ENCODE data around the gene SNRNP25.
"Not testable (repeated sequence)": the region's sequence is repeated elsewhere in the genome, so short reads cannot be mapped to it uniquely, and the experiment has no call there.

SNRNP25 gene

DNA sequence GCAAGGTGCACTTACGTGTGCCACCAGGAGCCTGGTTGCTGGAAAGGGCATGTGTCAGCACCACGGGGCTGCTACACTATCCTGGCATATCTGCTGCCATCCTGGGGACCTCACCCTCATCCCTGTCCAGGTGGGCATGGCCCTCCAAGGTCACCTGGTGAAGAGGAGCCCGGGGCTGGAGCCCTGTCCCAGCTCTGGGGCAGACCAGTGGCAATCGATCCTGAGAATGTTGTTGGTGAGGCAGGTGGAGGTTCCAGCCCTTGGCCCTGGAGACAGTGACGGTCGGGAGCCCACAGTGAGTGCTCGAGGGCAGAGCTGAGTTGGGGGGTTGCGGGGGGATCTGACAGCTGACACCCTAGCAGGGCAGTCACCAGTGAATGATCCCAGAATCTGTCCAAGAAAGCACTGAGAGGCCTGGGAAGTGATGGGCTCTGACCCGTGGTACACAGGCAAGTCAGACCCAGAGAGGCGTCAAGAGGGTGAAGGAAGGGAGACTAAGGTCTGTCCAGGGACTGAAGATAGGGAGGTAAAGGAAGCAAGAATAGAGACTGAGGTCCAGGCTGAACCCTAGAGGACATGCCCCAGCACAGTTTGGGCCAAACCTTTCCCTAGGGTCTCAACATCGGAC, 17.8 kb upstream of the SNRNP25 start:
- Mint-ChIP-seq H3K27me3 (no peaks in the 10 kb centered on the region), H3K36me3 (peaks cover 2% of the 10 kb centered on the region), H3K27ac (peak overlapping the region; percentile 95), H3K9me3 (no peaks in the 10 kb centered on the region), H3K4me1 (peaks cover 58% of the 10 kb centered on the region), H3K4me3 (peak overlapping the region; percentile 88)
- ATAC-seq (ENCODE audit: low read depth) (no peak), DNase-seq (ENCODE audit: low spot score in 2 of 2) (no peak)

DNA sequence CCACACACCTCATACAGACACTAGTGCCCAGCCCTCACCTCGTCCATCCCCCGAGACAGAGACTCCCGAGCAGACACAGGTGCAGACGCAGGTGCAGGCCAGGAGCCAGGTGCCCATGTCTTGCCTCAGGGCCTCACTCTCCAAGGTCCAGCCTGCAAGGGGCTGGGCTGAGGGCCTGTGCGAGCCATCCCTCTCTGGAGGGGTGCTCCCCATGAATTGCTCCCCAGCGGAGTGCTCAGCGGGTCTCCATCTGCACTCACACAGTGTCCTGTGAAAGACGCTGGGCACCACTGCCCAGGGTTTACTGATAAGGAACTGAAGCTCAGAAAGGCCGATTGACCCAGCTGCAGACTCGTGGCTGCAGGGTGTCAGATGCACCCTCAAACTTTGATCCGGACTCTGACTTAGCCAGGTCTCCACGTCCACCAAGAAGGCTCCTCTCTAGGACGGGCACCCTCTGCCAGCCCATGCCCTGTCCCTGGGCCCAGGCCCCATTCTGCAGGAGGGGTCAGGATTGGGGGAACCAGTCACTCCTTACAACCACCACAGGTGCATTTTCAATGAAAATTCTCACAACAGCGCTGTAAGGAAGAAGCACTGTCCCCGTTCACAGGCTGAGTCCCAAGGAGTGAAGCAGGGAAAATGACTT, 17.2 kb upstream of the SNRNP25 start:
- H3K4me1 Mint-ChIP-seq, result peaks cover 58% of the 10 kb centered on the region

DNA sequence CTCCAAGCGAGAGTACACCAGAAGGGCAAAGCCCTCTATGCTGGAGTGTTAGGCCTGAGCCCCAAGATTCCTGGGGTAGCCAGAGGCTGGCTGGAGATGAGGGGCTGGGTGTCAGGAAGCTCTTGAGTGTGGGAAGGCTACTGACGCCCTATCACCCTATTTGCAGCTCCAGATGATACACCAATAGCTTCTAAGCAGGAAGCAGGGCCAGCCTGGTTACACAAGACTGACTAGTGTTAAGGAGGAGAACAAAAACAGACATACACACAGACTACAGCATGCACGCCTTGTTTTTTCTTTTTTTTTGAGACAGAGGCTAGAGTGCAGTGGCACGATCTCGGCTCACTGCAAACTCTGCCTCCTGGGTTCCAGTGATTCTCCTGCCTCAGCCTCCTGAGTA, 16.1 kb upstream of the SNRNP25 start:
- H3K36me3 Mint-ChIP-seq, result peaks cover 10% of the 10 kb centered on the region
- H3K4me1 Mint-ChIP-seq, result peaks cover 64% of the 10 kb centered on the region
- H3K27ac Mint-ChIP-seq, result peak overlapping the region; percentile 95
- DNase-seq (ENCODE audit: low spot score in 2 of 2) (no peak), ATAC-seq (ENCODE audit: low read depth) (peak; percentile 14)
- no peaks in the 10 kb centered on the region for H3K27me3 Mint-ChIP-seq
- peak overlapping the region; percentile 62 for H3K4me3 Mint-ChIP-seq
- no peaks in the 10 kb centered on the region for H3K9me3 Mint-ChIP-seq

More for the DNA sequence above, 17.2 kb upstream of the SNRNP25 start:
- Mint-ChIP-seq H3K9me3 (no peaks in the 10 kb centered on the region), H3K36me3 (peaks cover 2% of the 10 kb centered on the region), H3K27me3 (no peaks in the 10 kb centered on the region), H3K27ac (peak overlapping the region; percentile 95), H3K4me3 (peak overlapping the region; percentile 88)
- ATAC-seq (ENCODE audit: low read depth) (no peak), DNase-seq (ENCODE audit: low spot score in 2 of 2) (peak in 1 of 2 donors; percentile 11)

DNA sequence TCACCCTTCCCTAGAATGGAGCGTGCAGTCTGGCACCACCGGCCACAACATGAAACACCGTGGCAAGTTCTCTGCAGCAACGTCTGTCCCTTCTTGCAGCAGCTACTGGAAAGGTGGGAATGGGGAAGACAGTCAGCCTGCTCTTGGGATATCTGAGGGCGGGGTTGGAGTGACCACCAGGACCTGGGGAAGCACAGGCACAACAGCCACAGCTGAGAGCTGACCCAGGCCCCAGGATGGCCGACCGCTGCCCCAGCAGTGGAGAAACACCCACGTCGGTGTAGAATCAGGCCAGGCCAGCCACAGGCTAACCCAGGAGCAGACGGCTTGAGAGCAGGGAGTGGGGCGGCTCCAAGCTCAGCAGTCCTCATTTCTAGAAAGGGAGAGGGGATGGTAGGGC, 15.4 kb upstream of the SNRNP25 start:
- H3K27me3 Mint-ChIP-seq; DNase-seq (ENCODE audit: low spot score in 2 of 2); H3K9me3 Mint-ChIP-seq; ATAC-seq (ENCODE audit: low read depth): not testable (repeated sequence)
- Mint-ChIP-seq H3K36me3 (peaks cover 15% of the 10 kb centered on the region), H3K4me1 (peaks cover 68% of the 10 kb centered on the region), H3K4me3 (peak overlapping the region; percentile 69), H3K27ac (peak overlapping the region; percentile 95)

DNA sequence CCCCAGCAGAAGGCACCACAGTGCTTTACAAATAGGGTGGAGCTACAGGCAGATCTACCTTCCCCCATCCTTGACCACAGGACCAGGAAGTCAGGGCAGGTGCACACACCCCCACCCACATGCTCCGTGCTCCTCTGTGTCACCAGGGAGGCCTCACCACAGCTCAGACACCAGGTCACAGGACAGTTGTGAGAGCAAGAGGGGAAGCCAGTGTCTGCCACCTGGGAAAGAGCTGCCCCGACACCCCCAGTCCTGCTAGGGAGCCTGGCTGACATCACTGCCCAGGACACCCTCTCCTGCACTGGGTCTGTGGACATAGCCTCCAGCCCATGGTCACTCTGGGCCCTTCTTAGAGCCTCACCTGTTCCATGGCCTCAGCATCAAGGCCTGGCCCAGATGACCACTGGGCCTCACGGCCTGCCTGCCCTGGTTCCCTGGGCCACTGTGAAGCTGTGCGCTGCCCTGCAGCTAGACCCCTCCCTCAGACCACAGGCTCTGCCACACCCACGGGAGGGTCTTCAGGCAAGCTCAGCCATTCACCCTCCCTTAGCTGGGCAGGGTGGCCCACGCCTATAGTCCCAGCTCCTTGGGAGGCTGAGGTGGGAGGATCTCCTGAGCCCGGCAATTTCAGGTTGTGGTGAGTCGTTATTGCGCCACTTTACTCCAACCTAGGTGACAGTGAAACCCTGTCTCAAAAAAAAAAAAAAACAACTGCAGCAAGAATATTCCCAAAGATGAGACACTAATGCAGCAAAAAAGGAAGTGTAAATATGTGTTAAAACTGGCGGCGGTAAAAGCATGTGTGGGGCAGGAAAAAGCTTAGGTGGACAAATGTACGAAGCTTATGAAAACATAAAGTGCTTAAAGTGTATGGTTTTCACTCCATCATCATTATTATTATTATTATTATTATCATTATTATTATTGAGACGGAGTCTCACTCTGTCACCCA, 14.4 kb upstream of the SNRNP25 start:
- H3K4me3 Mint-ChIP-seq, result peak overlapping the region; percentile 69

DNA sequence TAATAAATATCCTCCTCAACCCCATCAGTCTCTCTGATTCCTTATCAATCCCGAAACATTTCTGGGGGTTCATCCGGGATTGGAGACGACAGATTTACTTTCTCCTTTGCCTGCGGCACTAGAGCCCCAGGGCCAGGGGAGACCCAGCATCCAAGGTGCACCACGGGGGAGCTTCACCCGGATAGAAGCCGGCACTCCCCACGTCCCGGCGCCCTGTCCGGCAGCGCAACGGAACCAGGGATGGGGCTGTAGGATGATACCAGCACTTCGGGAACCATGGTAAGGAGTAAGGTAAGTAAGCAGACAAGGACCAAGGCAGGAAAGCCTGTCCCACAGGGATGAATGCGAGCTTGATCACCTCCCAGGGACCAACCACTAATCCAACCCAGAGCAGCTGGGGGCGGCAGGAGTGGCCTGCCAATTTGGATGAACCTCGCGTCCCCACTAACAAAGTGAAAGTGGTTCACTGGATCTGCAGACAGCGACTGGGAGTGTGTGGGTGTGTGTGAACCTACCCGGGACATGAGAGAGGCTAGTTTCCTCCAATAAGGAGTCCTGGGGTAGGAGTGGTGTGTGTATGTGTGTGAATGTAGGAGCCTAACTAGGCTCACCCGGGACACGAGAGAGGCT, 12.1 kb upstream of the SNRNP25 start:
- H3K4me1 Mint-ChIP-seq, result peaks cover 47% of the 10 kb centered on the region
- DNase-seq (ENCODE audit: low spot score in 2 of 2), result no peak
- peak overlapping the region; percentile 12 for H3K4me3 Mint-ChIP-seq
- peaks cover 31% of the 10 kb centered on the region for H3K36me3 Mint-ChIP-seq
- no peaks in the 10 kb centered on the region for H3K27me3 Mint-ChIP-seq
- ATAC-seq (ENCODE audit: low read depth), result no peak
- H3K9me3 Mint-ChIP-seq, result no peaks in the 10 kb centered on the region
- peak overlapping the region; percentile 56 for H3K27ac Mint-ChIP-seq

More for the DNA sequence above, 14.4 kb upstream of the SNRNP25 start:
- H3K27ac Mint-ChIP-seq, result peak overlapping the region; percentile 95
- H3K27me3 Mint-ChIP-seq, result no peaks in the 10 kb centered on the region
- H3K9me3 Mint-ChIP-seq, result no peaks in the 10 kb centered on the region
- ATAC-seq (ENCODE audit: low read depth) (peak; percentile 92), DNase-seq (ENCODE audit: low spot score in 2 of 2) (peak; percentile 66 to 80)
- peaks cover 64% of the 10 kb centered on the region for H3K4me1 Mint-ChIP-seq
- peaks cover 19% of the 10 kb centered on the region for H3K36me3 Mint-ChIP-seq

DNA sequence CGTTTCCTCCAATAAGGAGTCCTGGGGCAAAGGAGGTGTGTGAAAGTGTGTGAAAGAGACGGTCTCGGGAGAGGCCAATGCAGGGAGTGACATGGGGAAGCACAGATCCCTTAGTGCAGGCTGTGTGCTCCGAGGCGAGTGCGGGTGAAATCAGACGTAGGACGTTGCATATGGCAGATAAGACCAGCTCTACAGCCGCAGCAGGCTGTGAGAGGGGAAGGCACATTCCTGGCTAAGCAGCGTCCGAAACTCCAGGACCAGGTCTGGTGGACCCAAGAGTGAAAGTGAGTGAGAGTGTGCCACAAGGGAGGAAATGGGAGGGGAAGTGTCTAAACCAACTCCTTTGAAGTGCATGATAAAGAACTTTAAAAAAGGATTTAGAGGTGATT, 11.6 kb upstream of the SNRNP25 start:
- no peaks in the 10 kb centered on the region for H3K9me3 Mint-ChIP-seq
- no peak for DNase-seq (ENCODE audit: low spot score in 2 of 2)
- H3K36me3 Mint-ChIP-seq, result peaks cover 32% of the 10 kb centered on the region
- no peaks in the 10 kb centered on the region for H3K27me3 Mint-ChIP-seq
- no peak for ATAC-seq (ENCODE audit: low read depth)
- peak overlapping the region; percentile 12 for H3K4me3 Mint-ChIP-seq
- H3K27ac Mint-ChIP-seq, result peak overlapping the region; percentile 56
- H3K4me1 Mint-ChIP-seq, result peaks cover 45% of the 10 kb centered on the region

DNA sequence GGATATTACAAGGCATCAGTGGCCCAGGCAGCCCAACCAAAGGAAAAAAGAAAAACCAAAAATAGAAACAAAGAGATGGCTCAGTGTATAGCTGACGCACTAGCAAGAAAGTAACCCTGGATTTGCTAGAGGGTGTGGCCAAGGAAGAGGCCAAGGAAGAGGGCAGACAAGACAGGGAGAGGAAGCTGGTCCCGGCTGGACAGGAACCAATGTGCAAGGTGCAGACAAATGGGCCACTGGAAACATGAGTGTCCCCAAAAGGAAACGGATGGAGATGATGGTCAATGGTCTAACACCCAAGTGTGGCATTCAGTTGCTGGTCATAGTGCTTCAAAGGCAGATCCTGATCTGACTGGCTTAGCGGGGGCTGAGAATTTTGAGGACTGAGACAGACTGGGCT, 10.9 kb upstream of the SNRNP25 start:
- Mint-ChIP-seq H3K9me3 (no peaks in the 10 kb centered on the region), H3K27ac (peak overlapping the region; percentile 56), H3K36me3 (peaks cover 35% of the 10 kb centered on the region), H3K4me1 (peaks cover 45% of the 10 kb centered on the region), H3K27me3 (no peaks in the 10 kb centered on the region), H3K4me3 (no peak overlapping the region)
- ATAC-seq (ENCODE audit: low read depth) (no peak), DNase-seq (ENCODE audit: low spot score in 2 of 2) (no peak)

DNA sequence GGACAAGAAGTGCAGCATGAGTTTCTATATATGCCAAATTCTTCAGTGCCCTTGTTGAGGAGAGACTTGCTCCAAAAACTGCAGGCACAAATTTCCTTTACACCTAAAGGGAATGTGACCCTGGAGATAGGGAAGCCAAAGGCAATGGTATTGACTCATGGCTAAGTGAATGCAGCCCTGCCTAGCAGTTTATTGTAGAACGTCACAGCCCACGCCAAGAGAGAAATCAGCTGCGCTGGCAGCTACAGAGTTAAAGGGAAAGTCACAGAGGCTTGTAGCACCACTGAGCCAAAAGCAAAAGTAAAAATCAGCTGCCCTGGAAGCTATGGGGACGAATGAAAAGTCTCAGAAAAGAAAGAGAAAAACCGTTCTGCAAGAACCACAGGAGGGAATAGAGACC, 10.3 kb upstream of the SNRNP25 start:
- no peaks in the 10 kb centered on the region for H3K9me3 Mint-ChIP-seq
- no peak overlapping the region for H3K4me3 Mint-ChIP-seq
- H3K36me3 Mint-ChIP-seq, result peaks cover 35% of the 10 kb centered on the region
- ATAC-seq (ENCODE audit: low read depth) (no peak), DNase-seq (ENCODE audit: low spot score in 2 of 2) (no peak)
- H3K4me1 Mint-ChIP-seq, result peaks cover 40% of the 10 kb centered on the region
- H3K27me3 Mint-ChIP-seq, result no peaks in the 10 kb centered on the region
- H3K27ac Mint-ChIP-seq, result peak overlapping the region; percentile 56

DNA sequence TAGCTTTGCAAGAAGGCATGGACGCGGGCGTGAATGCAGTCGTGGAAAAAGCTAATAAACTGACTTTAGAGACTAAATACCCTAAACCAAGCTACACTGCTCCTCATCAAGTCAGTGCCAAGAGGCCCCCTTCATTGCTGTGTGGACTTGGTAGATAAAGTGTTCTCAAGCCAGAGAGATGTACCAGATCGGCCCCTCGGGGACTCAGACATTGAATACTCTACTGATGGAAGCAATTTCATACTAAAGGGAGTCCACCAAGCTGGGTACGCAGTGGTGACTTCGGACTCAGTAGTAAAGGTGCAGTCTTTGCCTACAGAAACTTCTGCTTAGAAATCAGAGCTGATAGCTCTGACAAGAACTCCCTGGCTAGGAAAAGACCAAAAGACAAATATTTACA, 9.0 kb upstream of the SNRNP25 start:
- Mint-ChIP-seq H3K27me3 (no peaks in the 10 kb centered on the region), H3K9me3 (no peaks in the 10 kb centered on the region), H3K27ac (no peak overlapping the region), H3K4me3 (no peak overlapping the region), H3K36me3 (peaks cover 35% of the 10 kb centered on the region), H3K4me1 (peaks cover 26% of the 10 kb centered on the region)
- DNase-seq (ENCODE audit: low spot score in 2 of 2), result no peak
- ATAC-seq (ENCODE audit: low read depth), result no peak

DNA sequence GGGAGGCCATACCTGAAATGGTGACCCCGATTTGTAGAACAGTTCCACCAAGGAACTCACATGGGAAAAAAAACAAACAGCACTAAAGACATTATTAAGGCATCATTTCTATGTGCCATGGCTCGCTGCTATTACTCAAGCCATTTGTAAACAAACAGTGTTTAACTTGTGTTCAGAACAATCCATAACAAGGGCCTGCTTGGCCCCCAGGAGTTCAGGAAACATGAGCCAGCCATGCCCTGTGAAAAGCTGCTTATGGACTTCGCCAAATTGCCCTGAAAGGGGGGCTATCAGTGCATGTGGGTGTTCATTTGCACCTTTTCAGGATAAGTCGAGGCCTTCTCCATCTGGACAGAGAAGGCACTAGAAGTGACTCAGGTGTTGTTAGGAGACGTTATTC, 8.2 kb upstream of the SNRNP25 start:
- H3K36me3 Mint-ChIP-seq, result peaks cover 38% of the 10 kb centered on the region
- no peaks in the 10 kb centered on the region for H3K9me3 Mint-ChIP-seq
- no peak overlapping the region for H3K27ac Mint-ChIP-seq
- ATAC-seq (ENCODE audit: low read depth) (no peak), DNase-seq (ENCODE audit: low spot score in 2 of 2) (no peak)
- H3K4me1 Mint-ChIP-seq, result peaks cover 25% of the 10 kb centered on the region
- no peaks in the 10 kb centered on the region for H3K27me3 Mint-ChIP-seq
- no peak overlapping the region for H3K4me3 Mint-ChIP-seq

DNA sequence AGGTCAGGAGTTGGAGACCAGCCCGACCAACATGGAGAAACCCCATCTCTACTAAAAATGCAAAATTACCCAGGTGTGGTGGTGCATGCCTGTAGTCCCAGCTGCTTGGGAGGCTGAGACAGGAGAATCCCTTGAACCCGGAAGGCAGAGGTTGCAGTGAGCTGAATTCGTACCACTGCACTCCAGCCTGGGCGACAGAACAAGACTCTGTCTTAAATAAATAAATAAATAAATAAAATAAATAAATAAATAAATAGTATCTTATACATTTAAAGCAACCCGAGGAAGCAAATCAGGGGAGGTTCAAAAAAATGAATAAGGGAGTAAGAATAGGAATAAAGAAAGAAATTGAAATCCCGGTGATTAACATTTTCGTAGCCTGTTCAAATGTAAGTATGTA, 7.1 kb upstream of the SNRNP25 start:
- not testable (repeated sequence) for H3K27ac Mint-ChIP-seq; H3K9me3 Mint-ChIP-seq; DNase-seq (ENCODE audit: low spot score in 2 of 2); H3K27me3 Mint-ChIP-seq; ATAC-seq (ENCODE audit: low read depth); H3K4me3 Mint-ChIP-seq
- H3K4me1 Mint-ChIP-seq, result peaks cover 27% of the 10 kb centered on the region
- peaks cover 40% of the 10 kb centered on the region for H3K36me3 Mint-ChIP-seq

DNA sequence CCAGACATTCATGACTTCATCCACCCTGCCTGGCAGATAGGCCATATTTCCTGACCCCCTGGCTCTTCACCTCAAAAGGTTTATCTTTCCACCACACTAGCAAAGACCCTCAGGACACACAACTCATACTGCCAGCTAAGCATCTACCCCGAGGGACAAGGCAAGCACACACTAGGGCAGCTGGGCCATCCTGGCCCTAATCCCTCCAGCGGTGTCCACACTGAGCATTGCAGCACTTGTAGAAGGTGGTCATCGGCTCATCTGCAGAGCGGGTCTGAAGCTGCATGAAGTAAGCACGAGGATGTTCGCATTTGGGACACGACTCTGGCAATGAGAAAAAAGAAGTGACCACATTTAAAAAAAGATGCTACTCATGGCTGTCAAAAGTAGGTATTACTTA, 6.4 kb upstream of the SNRNP25 start:
- no peak overlapping the region for H3K27ac Mint-ChIP-seq
- ATAC-seq (ENCODE audit: low read depth) (no peak), DNase-seq (ENCODE audit: low spot score in 2 of 2) (no peak)
- H3K4me3 Mint-ChIP-seq, result no peak overlapping the region
- H3K36me3 Mint-ChIP-seq, result peaks cover 35% of the 10 kb centered on the region
- H3K9me3 Mint-ChIP-seq, result no peaks in the 10 kb centered on the region
- H3K4me1 Mint-ChIP-seq, result peaks cover 22% of the 10 kb centered on the region
- H3K27me3 Mint-ChIP-seq, result no peaks in the 10 kb centered on the region

Measured in memory B cell (primary cell).